ENCODE data around the gene ZNF792.

GRCh38 chr19:35005256-35005977 is 41.4 kb upstream of the ZNF792 start:
- TF ChIP-seq, protein P1, sequence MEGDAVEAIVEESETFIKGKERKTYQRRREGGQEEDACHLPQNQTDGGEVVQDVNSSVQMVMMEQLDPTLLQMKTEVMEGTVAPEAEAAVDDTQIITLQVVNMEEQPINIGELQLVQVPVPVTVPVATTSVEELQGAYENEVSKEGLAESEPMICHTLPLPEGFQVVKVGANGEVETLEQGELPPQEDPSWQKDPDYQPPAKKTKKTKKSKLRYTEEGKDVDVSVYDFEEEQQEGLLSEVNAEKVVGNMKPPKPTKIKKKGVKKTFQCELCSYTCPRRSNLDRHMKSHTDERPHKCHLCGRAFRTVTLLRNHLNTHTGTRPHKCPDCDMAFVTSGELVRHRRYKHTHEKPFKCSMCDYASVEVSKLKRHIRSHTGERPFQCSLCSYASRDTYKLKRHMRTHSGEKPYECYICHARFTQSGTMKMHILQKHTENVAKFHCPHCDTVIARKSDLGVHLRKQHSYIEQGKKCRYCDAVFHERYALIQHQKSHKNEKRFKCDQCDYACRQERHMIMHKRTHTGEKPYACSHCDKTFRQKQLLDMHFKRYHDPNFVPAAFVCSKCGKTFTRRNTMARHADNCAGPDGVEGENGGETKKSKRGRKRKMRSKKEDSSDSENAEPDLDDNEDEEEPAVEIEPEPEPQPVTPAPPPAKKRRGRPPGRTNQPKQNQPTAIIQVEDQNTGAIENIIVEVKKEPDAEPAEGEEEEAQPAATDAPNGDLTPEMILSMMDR (IDR thresholded peaks at IDR 0.05): no peak
- TF ChIP-seq EZH2phosphoT487 (IDR thresholded peaks at IDR 0.05) (no peak), EZH2 (IDR thresholded peaks at IDR 0.05) (no peak)

All from neural progenitor cell (in vitro differentiated cells).